ENCODE results near the gene TMEM62. TPM values are rescaled to one million over a fixed set of nuclear protein-coding genes. Genes with fewer than 3 reads are reported as not detected.
"Not testable (repeated sequence)": the region's sequence is repeated elsewhere in the genome, so short reads cannot be mapped to it uniquely, and the experiment has no call there.

The TMEM62 gene
- total RNA-seq, 1 experiment from 2014 or later, result 7.2 TPM

- no peak overlapping the region for H2AK5ac ChIP-seq (ENCODE audit: insufficient read length, low read length)
- H3K4ac ChIP-seq (ENCODE audit: low read depth, low read length), result no peak overlapping the region
- no peaks in the 10 kb centered on the region for H3K79me2 ChIP-seq (ENCODE audit: insufficient read depth, low read length)
- H4K20me1 ChIP-seq (ENCODE audit: control insufficient read depth, insufficient read depth, insufficient read length), result no peaks in the 10 kb centered on the region
- H3K9ac ChIP-seq (ENCODE audit: extremely low read depth, insufficient read length, low read length), result no peak overlapping the region
- no peak overlapping the region for H3K27ac ChIP-seq (ENCODE audit: insufficient read length, low read depth, low read length)
- no peak overlapping the region for H3K23ac ChIP-seq (ENCODE audit: insufficient read length, low read depth, low read length)
- H2BK20ac ChIP-seq (ENCODE audit: low read depth, low read length, poor library complexity, severe bottlenecking), result no peak overlapping the region
- H3K23me2 ChIP-seq (ENCODE audit: insufficient read length, low read depth, low read length, poor library complexity, severe bottlenecking), result no peaks in the 10 kb centered on the region
- no peak overlapping the region for H2BK5ac ChIP-seq (ENCODE audit: insufficient read length, low read length)
- H2AFZ ChIP-seq (ENCODE audit: low read length), result no peak overlapping the region
- H2BK15ac ChIP-seq (ENCODE audit: low read depth, low read length), result no peak overlapping the region
- no peak overlapping the region for H2BK12ac ChIP-seq (ENCODE audit: insufficient read length, low read depth, low read length)
- TF ChIP-seq, protein P1, sequence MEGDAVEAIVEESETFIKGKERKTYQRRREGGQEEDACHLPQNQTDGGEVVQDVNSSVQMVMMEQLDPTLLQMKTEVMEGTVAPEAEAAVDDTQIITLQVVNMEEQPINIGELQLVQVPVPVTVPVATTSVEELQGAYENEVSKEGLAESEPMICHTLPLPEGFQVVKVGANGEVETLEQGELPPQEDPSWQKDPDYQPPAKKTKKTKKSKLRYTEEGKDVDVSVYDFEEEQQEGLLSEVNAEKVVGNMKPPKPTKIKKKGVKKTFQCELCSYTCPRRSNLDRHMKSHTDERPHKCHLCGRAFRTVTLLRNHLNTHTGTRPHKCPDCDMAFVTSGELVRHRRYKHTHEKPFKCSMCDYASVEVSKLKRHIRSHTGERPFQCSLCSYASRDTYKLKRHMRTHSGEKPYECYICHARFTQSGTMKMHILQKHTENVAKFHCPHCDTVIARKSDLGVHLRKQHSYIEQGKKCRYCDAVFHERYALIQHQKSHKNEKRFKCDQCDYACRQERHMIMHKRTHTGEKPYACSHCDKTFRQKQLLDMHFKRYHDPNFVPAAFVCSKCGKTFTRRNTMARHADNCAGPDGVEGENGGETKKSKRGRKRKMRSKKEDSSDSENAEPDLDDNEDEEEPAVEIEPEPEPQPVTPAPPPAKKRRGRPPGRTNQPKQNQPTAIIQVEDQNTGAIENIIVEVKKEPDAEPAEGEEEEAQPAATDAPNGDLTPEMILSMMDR (conservative IDR thresholded peaks at IDR 0.05), result no peak
- H3K9me3 Mint-ChIP-seq, result peaks cover 11 to 17% of the 10 kb centered on the region in 2 experiments; a peak in 4 of 5 replicates
- no peak for DNase-seq
- H4K5ac ChIP-seq (ENCODE audit: insufficient read length, low read depth, low read length), result no peak overlapping the region
- H3K9me3 ChIP-seq (ENCODE audit: control insufficient read depth, low read depth, low read length), result no peaks in the 10 kb centered on the region
- H3K27ac Mint-ChIP-seq, result no peak overlapping the region; a peak in 1 of 7 replicates
- H3K4me1 ChIP-seq (ENCODE audit: insufficient read depth, low read length), result no peaks in the 10 kb centered on the region
- no peak overlapping the region for H2BK120ac ChIP-seq (ENCODE audit: low read depth, low read length, poor library complexity, severe bottlenecking)
- H3K4me3 Mint-ChIP-seq, result no peak overlapping the region
- H3K4me2 ChIP-seq (ENCODE audit: insufficient read depth, insufficient read length, low read length), result no peak overlapping the region
- no peak overlapping the region for H3K18ac ChIP-seq (ENCODE audit: insufficient read length, low read depth, low read length)
- H3K14ac ChIP-seq (ENCODE audit: insufficient read depth, low read length), result no peak overlapping the region
- H3K56ac ChIP-seq (ENCODE audit: insufficient read length, low read depth, low read length), result no peak overlapping the region
- no peak overlapping the region for H4K91ac ChIP-seq (ENCODE audit: insufficient read length, low read depth, low read length)
- peaks cover 8 to 10% of the 10 kb centered on the region in 2 experiments for H3K4me1 Mint-ChIP-seq
- WGBS (ENCODE audit: extremely low coverage, insufficient read length, low lambda C conversion rate), result no CpG with 5 or more reads among the region's 2 CpGs
- H3T11ph ChIP-seq (ENCODE audit: low read length), result no peak overlapping the region
- no peaks in the 10 kb centered on the region for H3K27me3 ChIP-seq (ENCODE audit: insufficient read depth, low read length)
- H4K8ac ChIP-seq (replicated peaks; ENCODE audit: insufficient read length, low read depth, low read length), result no peak overlapping the region
- H3K79me1 ChIP-seq (ENCODE audit: insufficient read depth, low read depth, low read length, poor library complexity, severe bottlenecking), result no peaks in the 10 kb centered on the region
- H3K36me3 Mint-ChIP-seq (ENCODE audit: insufficient read depth in 1 of 3, low read depth in 3 of 3), result peaks cover 4 to 41% (median 28%) of the 10 kb centered on the region in 3 experiments
- H3K27me3 Mint-ChIP-seq (ENCODE audit: low read depth), result no peaks in the 10 kb centered on the region
Observed at GRCh38 chr15:43165801-43166325, 32.5 kb downstream of the TMEM62 start.

GRCh38 chr15:43167261-43167660, 33.9 kb downstream of the TMEM62 start:
- H3K4me3 Mint-ChIP-seq; H3K27me3 Mint-ChIP-seq (ENCODE audit: low read depth): not testable (repeated sequence)
- H3K36me3 Mint-ChIP-seq (ENCODE audit: insufficient read depth in 1 of 3, low read depth in 3 of 3), result peaks cover 6 to 46% (median 28%) of the 10 kb centered on the region in 3 experiments

More at GRCh38 chr15:43167261-43167660, 33.9 kb downstream of the TMEM62 start:
- H3K4me1 ChIP-seq (ENCODE audit: insufficient read depth, low read length); H3K79me1 ChIP-seq (ENCODE audit: insufficient read depth, low read depth, low read length, poor library complexity, severe bottlenecking); H3K27ac Mint-ChIP-seq; H3K14ac ChIP-seq (ENCODE audit: insufficient read depth, low read length); H2AFZ ChIP-seq (ENCODE audit: low read length); H3K27me3 ChIP-seq (ENCODE audit: insufficient read depth, low read length); H3T11ph ChIP-seq (ENCODE audit: low read length); H2BK15ac ChIP-seq (ENCODE audit: low read depth, low read length); H3K23ac ChIP-seq (ENCODE audit: insufficient read length, low read depth, low read length); DNase-seq; H3K79me2 ChIP-seq (ENCODE audit: insufficient read depth, low read length); H4K20me1 ChIP-seq (ENCODE audit: control insufficient read depth, insufficient read depth, insufficient read length); H3K23me2 ChIP-seq (ENCODE audit: insufficient read length, low read depth, low read length, poor library complexity, severe bottlenecking); H2BK5ac ChIP-seq (ENCODE audit: insufficient read length, low read length); H3K27ac ChIP-seq (ENCODE audit: insufficient read length, low read depth, low read length); H2BK20ac ChIP-seq (ENCODE audit: low read depth, low read length, poor library complexity, severe bottlenecking); H3K4me1 Mint-ChIP-seq; H3K56ac ChIP-seq (ENCODE audit: insufficient read length, low read depth, low read length); H3K9me3 ChIP-seq (ENCODE audit: control insufficient read depth, low read depth, low read length); H3K9ac ChIP-seq (ENCODE audit: extremely low read depth, insufficient read length, low read length); H4K91ac ChIP-seq (ENCODE audit: insufficient read length, low read depth, low read length); H4K5ac ChIP-seq (ENCODE audit: insufficient read length, low read depth, low read length); H2AK5ac ChIP-seq (ENCODE audit: insufficient read length, low read length); H3K4me2 ChIP-seq (ENCODE audit: insufficient read depth, insufficient read length, low read length); H2BK120ac ChIP-seq (ENCODE audit: low read depth, low read length, poor library complexity, severe bottlenecking); H2BK12ac ChIP-seq (ENCODE audit: insufficient read length, low read depth, low read length); H3K4ac ChIP-seq (ENCODE audit: low read depth, low read length); H4K8ac ChIP-seq (replicated peaks; ENCODE audit: insufficient read length, low read depth, low read length); H3K18ac ChIP-seq (ENCODE audit: insufficient read length, low read depth, low read length): not testable (repeated sequence)
- no CpG with 5 or more reads among the region's 28 CpGs for WGBS (ENCODE audit: extremely low coverage, insufficient read length, low lambda C conversion rate)
- H3K9me3 Mint-ChIP-seq, result peaks cover 11 to 17% of the 10 kb centered on the region in 2 experiments; a peak in 4 of 5 replicates

Measured in H9 (cell line).